ENCODE data around the gene PPP1R3D. TPM values are rescaled to one million over a fixed set of nuclear protein-coding genes. Genes with fewer than 3 reads are reported as not detected.
A peak's percentile ranks its signal among the peaks of the same experiment; 100 is the strongest.

Gene PPP1R3D
- total and polyA plus RNA-seq, 9 of the 15 experiments (the other 6 are each of a cell fraction or from before 2014, with no cell fraction given): 0.35 to 3.3 (median 1.8) TPM

- TF ChIP-seq, protein P1, sequence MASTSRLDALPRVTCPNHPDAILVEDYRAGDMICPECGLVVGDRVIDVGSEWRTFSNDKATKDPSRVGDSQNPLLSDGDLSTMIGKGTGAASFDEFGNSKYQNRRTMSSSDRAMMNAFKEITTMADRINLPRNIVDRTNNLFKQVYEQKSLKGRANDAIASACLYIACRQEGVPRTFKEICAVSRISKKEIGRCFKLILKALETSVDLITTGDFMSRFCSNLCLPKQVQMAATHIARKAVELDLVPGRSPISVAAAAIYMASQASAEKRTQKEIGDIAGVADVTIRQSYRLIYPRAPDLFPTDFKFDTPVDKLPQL (IDR thresholded peaks at IDR 0.05; ENCODE audit: extremely low read depth, insufficient read length): no peak
- no peak for TF ChIP-seq TEAD1 (CRISPR knock-in tag; IDR thresholded peaks at IDR 0.05)
- TF ChIP-seq TARDBP (IDR thresholded peaks at IDR 0.05): no peak
- TF ChIP-seq ZNF444 (CRISPR knock-in tag; IDR thresholded peaks at IDR 0.05): no peak
Observed at GRCh38 chr20:59920944-59921343, 19.2 kb downstream of the PPP1R3D start (continued).

- no peaks in the 10 kb centered on the region for H3K36me3 ChIP-seq (ENCODE audit: control insufficient read depth, insufficient read depth, low read length)
- ATAC-seq (no peak), FAIRE-seq (no peak), DNase-seq (ENCODE audit: extremely low read depth in 1 of 4, low spot score in 3 of 4) (peak in 1 of 4 experiments; percentile 4)
- no peaks in the 10 kb centered on the region for H3K4me1 ChIP-seq (replicated peaks in 1 of 2; ENCODE audit: control insufficient read depth in 2 of 2, insufficient read depth in 2 of 2, low read length in 2 of 2)
- intact Hi-C loops (cut with micrococcal nuclease): no loop called here
- H3K9me3 ChIP-seq (replicated peaks; ENCODE audit: control insufficient read depth, insufficient read depth, low read depth, low read length): no peaks in the 10 kb centered on the region
- no TSS peak for BruUV-seq (replicated peaks)
- WGBS (ENCODE audit: insufficient coverage, low coverage, missing lambda C conversion rate): 3% methylated on average over 4 of the region's 4 CpGs
- no peaks in the 10 kb centered on the region for H3K27me3 ChIP-seq (ENCODE audit: control insufficient read depth in 2 of 2, insufficient read depth in 2 of 2, low read length in 2 of 2)
- H3K79me2 ChIP-seq (ENCODE audit: control insufficient read depth, insufficient read depth, low read length): no peaks in the 10 kb centered on the region
- TF ChIP-seq AFF4 (CRISPR knock-in tag; IDR thresholded peaks at IDR 0.05) (no peak), CBFB (CRISPR knock-in tag; IDR thresholded peaks at IDR 0.05) (no peak), ZNF561 (CRISPR knock-in tag; conservative IDR thresholded peaks at IDR 0.05) (no peak), ZNF175 (CRISPR knock-in tag; IDR thresholded peaks at IDR 0.05; ENCODE audit: low read depth) (no peak), COPS2 (conservative IDR thresholded peaks at IDR 0.05) (no peak), ZNF766 (CRISPR knock-in tag; conservative IDR thresholded peaks at IDR 0.05) (no peak)
- TF ChIP-seq, protein P2, sequence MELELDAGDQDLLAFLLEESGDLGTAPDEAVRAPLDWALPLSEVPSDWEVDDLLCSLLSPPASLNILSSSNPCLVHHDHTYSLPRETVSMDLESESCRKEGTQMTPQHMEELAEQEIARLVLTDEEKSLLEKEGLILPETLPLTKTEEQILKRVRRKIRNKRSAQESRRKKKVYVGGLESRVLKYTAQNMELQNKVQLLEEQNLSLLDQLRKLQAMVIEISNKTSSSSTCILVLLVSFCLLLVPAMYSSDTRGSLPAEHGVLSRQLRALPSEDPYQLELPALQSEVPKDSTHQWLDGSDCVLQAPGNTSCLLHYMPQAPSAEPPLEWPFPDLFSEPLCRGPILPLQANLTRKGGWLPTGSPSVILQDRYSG (tag; conservative IDR thresholded peaks at IDR 0.05; ENCODE audit: low read depth): no peak
- H4K20me1 ChIP-seq (replicated peaks; ENCODE audit: control insufficient read depth, insufficient read depth, low read length): no peaks in the 10 kb centered on the region
- no peaks in the 10 kb centered on the region for H3K9me1 ChIP-seq (ENCODE audit: control insufficient read depth, insufficient read depth, low read length)
- no peak overlapping the region for H2AFZ ChIP-seq (ENCODE audit: low read depth, low read length)
- no peak overlapping the region for H3K4me3 ChIP-seq
- in situ Hi-C loops (cut with MboI): no loop called here
- no peak overlapping the region for H3K4me2 ChIP-seq (ENCODE audit: insufficient read depth, low read length)
- H3K9ac ChIP-seq (ENCODE audit: insufficient read depth in 1 of 2, low read depth in 2 of 2, low read length in 2 of 2): no peak overlapping the region
- POLR2A ChIA-PET: no interaction called here
- CTCF ChIA-PET (ENCODE audit: low intra/inter-chr PET ratio): no interaction called here
- no peak overlapping the region for H3K27ac ChIP-seq (ENCODE audit: extremely low read depth, low read depth, low read length)
Observed at GRCh38 chr20:59912609-59913008, 27.5 kb downstream of the PPP1R3D start.
